HG03457 (cell line): Measurements from ENCODE around the gene COL11A1.
"Not testable (repeated sequence)": the region's sequence is repeated elsewhere in the genome, so short reads cannot be mapped to it uniquely, and the experiment has no call there.

Experiments used
- ATAC-seq: cut with Tn5 transposase; IDR thresholded peaks from one replicate; pipeline ENCODE4 v1.9.1; 2021; ENCODE audit warnings: moderate number of reproducible peaks; ENCODE audit not compliant: unreplicated experiment

The COL11A1 gene

GRCh38 chr1:103108376-103109150, at the start of gene COL11A1:
COL11A1 (minus strand) TSS chr1:103108522; CDS start chr1:103108178, 344 bp downstream.
- no peak for ATAC-seq

- no peak for ATAC-seq
Measured at GRCh38 chr1:103156966-103157365, 48.6 kb upstream of the COL11A1 start.

GRCh38 chr1:103146166-103146565, 37.8 kb upstream of the COL11A1 start:
- no peak for ATAC-seq

- no peak for ATAC-seq
Measured at GRCh38 chr1:103145449-103145848, 37.1 kb upstream of the COL11A1 start.

- ATAC-seq: no peak
Measured at GRCh38 chr1:103144681-103145080, 36.4 kb upstream of the COL11A1 start.

GRCh38 chr1:103142461-103142860, 34.1 kb upstream of the COL11A1 start:
- ATAC-seq: no peak

- no peak for ATAC-seq
Measured at GRCh38 chr1:103129796-103130195, 21.5 kb upstream of the COL11A1 start.

GRCh38 chr1:103129255-103129654, 20.9 kb upstream of the COL11A1 start:
- no peak for ATAC-seq

GRCh38 chr1:103128256-103128655, 19.9 kb upstream of the COL11A1 start:
- ATAC-seq: not testable (repeated sequence)

GRCh38 chr1:103125219-103125618, 16.9 kb upstream of the COL11A1 start:
- no peak for ATAC-seq

- ATAC-seq: no peak
Measured at GRCh38 chr1:103122983-103123720, 14.8 kb upstream of the COL11A1 start.

- ATAC-seq: no peak
Measured at GRCh38 chr1:103120981-103121380, 12.7 kb upstream of the COL11A1 start.

GRCh38 chr1:103112546-103112945, 4.2 kb upstream of the COL11A1 start:
- no peak for ATAC-seq

GRCh38 chr1:103111926-103112325, 3.6 kb upstream of the COL11A1 start:
- no peak for ATAC-seq

GRCh38 chr1:103110701-103111100, 2.4 kb upstream of the COL11A1 start:
- ATAC-seq: no peak

GRCh38 chr1:103109311-103109920, 1.1 kb upstream of the COL11A1 start:
- no peak for ATAC-seq

GRCh38 chr1:103107741-103108375, 464 bp downstream of the COL11A1 start:
- ATAC-seq: no peak

GRCh38 chr1:103106426-103107341, 1.6 kb downstream of the COL11A1 start:
- ATAC-seq: no peak

- no peak for ATAC-seq
Measured at GRCh38 chr1:103101399-103101798, 6.9 kb downstream of the COL11A1 start.

- no peak for ATAC-seq
Measured at GRCh38 chr1:103089221-103089620, 19.1 kb downstream of the COL11A1 start.
